HepG2 (cell line): Measurements from ENCODE around the gene FGF1. TPM values are rescaled to one million over a fixed set of nuclear protein-coding genes. Genes with fewer than 3 reads are reported as not detected.

Experiments used
- AHR ChIP-seq: IDR thresholded peaks from 2 replicates; pipeline ENCODE4 v1.6.1; 2018; ENCODE audit warnings: missing genetic modification reagents, missing compliant biosample characterization
- GFI1 ChIP-seq: sonication (generic); formaldehyde crosslinking; IDR thresholded peaks from 2 replicates; pipeline ENCODE4 v1.5.0; 2020; ENCODE audit warnings: missing genetic modification reagents, mild to moderate bottlenecking, borderline replicate concordance
- HDAC1 ChIP-seq: sonication (generic); formaldehyde crosslinking; IDR thresholded peaks from 2 replicates; pipeline ENCODE4 v1.5.1; 2020; ENCODE audit warnings: mild to moderate bottlenecking, missing genetic modification reagents
- IRF2 ChIP-seq: IDR thresholded peaks from 2 replicates; pipeline ENCODE4 v1.6.1; 2018; ENCODE audit warnings: missing genetic modification reagents, missing compliant biosample characterization
- KAT8 ChIP-seq: IDR thresholded peaks from 2 replicates; pipeline ENCODE4 v1.6.1; 2016; ENCODE audit warnings: missing genetic modification reagents, missing compliant biosample characterization
- MATR3 ChIP-seq: sonication (generic); formaldehyde crosslinking; IDR thresholded peaks from 2 replicates; pipeline ENCODE4 v1.4.0; 2020; ENCODE audit warnings: missing genetic modification reagents
- RXRA ChIP-seq: sonication (generic); formaldehyde crosslinking; IDR thresholded peaks from 2 replicates; pipeline ENCODE4 v1.5.1; 2020; ENCODE audit warnings: missing genetic modification reagents
- SALL1 ChIP-seq: sonication (generic); formaldehyde crosslinking; IDR thresholded peaks from 2 replicates; pipeline ENCODE4 v1.8.0; 2022; ENCODE audit warnings: mild to moderate bottlenecking, missing genetic modification reagents
- SMC3 ChIP-seq: IDR thresholded peaks from 2 replicates; pipeline ENCODE4 v1.6.1; 2011; ENCODE audit warnings: low read length, improper control_type of control experiment
- TCF12 ChIP-seq, 2 experiments: fragments of 450-650 bp in 1 of 2; sonication (generic) in 1 of 2; formaldehyde crosslinking in 1 of 2; IDR thresholded peaks; 2 replicates each; pipeline versions ENCODE4 v1.6.1 to v1.8.0; 2017 to 2022; ENCODE audit warnings: antibody characterized with exemption in 1 of 2, mild to moderate bottlenecking in 1 of 2, missing genetic modification reagents in 1 of 2, moderate library complexity in 1 of 2
- XRCC5 ChIP-seq: fragments of 200-400 bp; formaldehyde crosslinking; optimal IDR thresholded peaks from 2 replicates; pipeline ENCODE3; 2017; ENCODE audit warnings: mild to moderate bottlenecking, low read length
- ZC3H13 ChIP-seq: sonication (generic); formaldehyde crosslinking; IDR thresholded peaks from 2 replicates; pipeline ENCODE4 v1.8.1; 2023; ENCODE audit warnings: mild to moderate bottlenecking, missing genetic modification reagents, moderate library complexity
- ZKSCAN8 ChIP-seq: IDR thresholded peaks from 2 replicates; pipeline ENCODE4 v1.6.1; 2016; ENCODE audit warnings: borderline replicate concordance, missing genetic modification reagents, missing compliant biosample characterization
- ZNF496 ChIP-seq: sonication (generic); formaldehyde crosslinking; IDR thresholded peaks from 2 replicates; pipeline ENCODE4 v1.8.1; 2023; ENCODE audit warnings: mild to moderate bottlenecking, moderate library complexity, missing genetic modification reagents; ENCODE audit not compliant: insufficient replicate concordance
- ZNF556 ChIP-seq: sonication (generic); formaldehyde crosslinking; IDR thresholded peaks from 2 replicates; pipeline ENCODE4 v1.4.0; 2020; ENCODE audit warnings: mild to moderate bottlenecking, missing genetic modification reagents, borderline replicate concordance
- ZNF780A ChIP-seq: sonication (generic); formaldehyde crosslinking; IDR thresholded peaks from 2 replicates; pipeline ENCODE4 v1.8.0; 2022; ENCODE audit warnings: mild to moderate bottlenecking, missing genetic modification reagents, moderate library complexity
- ZNF878 ChIP-seq: sonication (generic); formaldehyde crosslinking; IDR thresholded peaks from 2 replicates; pipeline ENCODE4 v1.8.1; 2023; ENCODE audit warnings: mild to moderate bottlenecking, missing genetic modification reagents, moderate library complexity
- polyA plus RNA-seq, 8 experiments: library from polyadenylated mRNA; depleted of rRNA in 3 of 8; stranded (reverse) in 7 of 8; unstranded in 1 of 8; fragments of >200 nt; fragmentation: Illumina TruSeq in 4 of 8; extraction: Trizol in 4 of 8; gene quantifications; 2 replicates each; pipeline versions ENCODE4 v1.2.1 to v1.2.3, GENCODE V29; 2011 to 2016; ENCODE audit warnings: low read depth in 4 of 8, missing spikeins in 1 of 8, mixed read lengths in 1 of 8; ENCODE audit not compliant: insufficient read depth in 1 of 8
- total RNA-seq, 5 experiments: library from RNA; depleted of rRNA; stranded (reverse); fragments of >200 nt; fragmentation: Illumina TruSeq; extraction: Trizol; gene quantifications; 2 replicates each; pipeline ENCODE4 v1.2.3, GENCODE V29; 2016; ENCODE audit warnings: low read depth in 1 of 5
- TF ChIP-seq, protein P1 (sequence below), 2 experiments: sonication (generic) in 1 of 2; formaldehyde crosslinking in 1 of 2; IDR thresholded peaks; 2 replicates each; pipeline versions ENCODE4 v1.6.1 to v1.9.0; 2014 to 2022; ENCODE audit warnings: antibody characterized with exemption in 1 of 2, borderline replicate concordance in 1 of 2, inconsistent platforms in 1 of 2, low read depth in 1 of 2, missing genetic modification reagents in 1 of 2
- TF ChIP-seq, protein P2 (sequence below): sonication (generic); IDR thresholded peaks from 2 replicates; pipeline ENCODE4 v1.6.1; 2016; ENCODE audit warnings: low read depth, borderline replicate concordance
- TF ChIP-seq, protein P3 (sequence below): IDR thresholded peaks from 2 replicates; pipeline ENCODE4 v1.4.0; 2020; ENCODE audit warnings: mild to moderate bottlenecking, missing genetic modification reagents

FGF1 gene
- total and polyA plus RNA-seq, 2 of the 13 experiments (the other 11 are each of a cell fraction or from before 2014, with no cell fraction given) = not detected

DNA sequence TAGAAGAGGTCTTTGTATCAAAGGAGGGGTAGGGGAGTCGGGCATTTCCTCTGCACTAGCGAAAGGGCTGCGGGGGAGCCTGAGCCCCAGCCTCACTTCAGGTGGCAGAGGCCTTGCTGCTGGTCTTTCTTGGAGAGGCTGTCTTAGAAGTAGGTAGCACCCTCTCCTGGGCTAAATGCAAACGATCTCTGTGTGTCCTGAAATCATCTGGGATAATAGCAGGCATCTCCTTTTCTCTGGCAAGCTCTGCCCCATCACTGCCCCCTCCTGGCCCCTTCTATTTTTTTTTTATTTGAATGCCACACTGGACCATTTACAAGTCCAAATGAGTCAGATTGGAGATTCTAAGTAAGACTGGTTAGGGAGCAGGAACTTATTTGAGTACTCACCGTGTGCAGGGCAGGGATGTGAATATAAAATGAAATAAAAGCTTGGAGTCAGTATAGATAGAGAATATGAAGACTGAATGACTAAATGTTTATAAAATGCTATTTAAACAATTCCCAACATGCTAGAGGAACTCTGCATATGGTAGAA lies 137.1 kb downstream of the FGF1 start (continued):
- TF ChIP-seq, protein P1, sequence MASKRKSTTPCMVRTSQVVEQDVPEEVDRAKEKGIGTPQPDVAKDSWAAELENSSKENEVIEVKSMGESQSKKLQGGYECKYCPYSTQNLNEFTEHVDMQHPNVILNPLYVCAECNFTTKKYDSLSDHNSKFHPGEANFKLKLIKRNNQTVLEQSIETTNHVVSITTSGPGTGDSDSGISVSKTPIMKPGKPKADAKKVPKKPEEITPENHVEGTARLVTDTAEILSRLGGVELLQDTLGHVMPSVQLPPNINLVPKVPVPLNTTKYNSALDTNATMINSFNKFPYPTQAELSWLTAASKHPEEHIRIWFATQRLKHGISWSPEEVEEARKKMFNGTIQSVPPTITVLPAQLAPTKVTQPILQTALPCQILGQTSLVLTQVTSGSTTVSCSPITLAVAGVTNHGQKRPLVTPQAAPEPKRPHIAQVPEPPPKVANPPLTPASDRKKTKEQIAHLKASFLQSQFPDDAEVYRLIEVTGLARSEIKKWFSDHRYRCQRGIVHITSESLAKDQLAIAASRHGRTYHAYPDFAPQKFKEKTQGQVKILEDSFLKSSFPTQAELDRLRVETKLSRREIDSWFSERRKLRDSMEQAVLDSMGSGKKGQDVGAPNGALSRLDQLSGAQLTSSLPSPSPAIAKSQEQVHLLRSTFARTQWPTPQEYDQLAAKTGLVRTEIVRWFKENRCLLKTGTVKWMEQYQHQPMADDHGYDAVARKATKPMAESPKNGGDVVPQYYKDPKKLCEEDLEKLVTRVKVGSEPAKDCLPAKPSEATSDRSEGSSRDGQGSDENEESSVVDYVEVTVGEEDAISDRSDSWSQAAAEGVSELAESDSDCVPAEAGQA (IDR thresholded peaks at IDR 0.05; ENCODE audit: low read depth) = no peak
- TF ChIP-seq, protein P1 (CRISPR knock-in tag; IDR thresholded peaks at IDR 0.05; ENCODE audit: borderline replicate concordance) = no peak
- TF ChIP-seq ZKSCAN8 (CRISPR knock-in tag) (peak; percentile 72; the same call in 1 of the 2 replicates), KAT8 (CRISPR knock-in tag) (peak; percentile 44; the same call in 1 of the 2 replicates), XRCC5 (peak; percentile 81), IRF2 (0 out of 2 replicates have a peak, but pooled peaks have one; percentile 70), AHR (no peak), GFI1 (CRISPR knock-in tag) (0 out of 2 replicates have a peak, but pooled peaks have one; percentile 44), ZNF496 (CRISPR knock-in tag) (no peak), SALL1 (CRISPR knock-in tag) (peak; percentile 68), SMC3 (peak; percentile 99), ZC3H13 (no peak), ZNF556 (no peak), TCF12 (IDR thresholded peaks at IDR 0.05) (no peak), TCF12 (CRISPR knock-in tag; IDR thresholded peaks at IDR 0.05) (no peak), ZNF780A (no peak), MATR3 (CRISPR knock-in tag) (no peak), HDAC1 (CRISPR knock-in tag) (no peak), ZNF878 (CRISPR knock-in tag) (no peak), RXRA (CRISPR knock-in tag) (no peak)
- TF ChIP-seq, protein P2, sequence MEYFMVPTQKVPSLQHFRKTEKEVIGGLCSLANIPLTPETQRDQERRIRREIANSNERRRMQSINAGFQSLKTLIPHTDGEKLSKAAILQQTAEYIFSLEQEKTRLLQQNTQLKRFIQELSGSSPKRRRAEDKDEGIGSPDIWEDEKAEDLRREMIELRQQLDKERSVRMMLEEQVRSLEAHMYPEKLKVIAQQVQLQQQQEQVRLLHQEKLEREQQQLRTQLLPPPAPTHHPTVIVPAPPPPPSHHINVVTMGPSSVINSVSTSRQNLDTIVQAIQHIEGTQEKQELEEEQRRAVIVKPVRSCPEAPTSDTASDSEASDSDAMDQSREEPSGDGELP = peak; percentile 42; the same call in 1 of the 2 replicates
- TF ChIP-seq, protein P3, sequence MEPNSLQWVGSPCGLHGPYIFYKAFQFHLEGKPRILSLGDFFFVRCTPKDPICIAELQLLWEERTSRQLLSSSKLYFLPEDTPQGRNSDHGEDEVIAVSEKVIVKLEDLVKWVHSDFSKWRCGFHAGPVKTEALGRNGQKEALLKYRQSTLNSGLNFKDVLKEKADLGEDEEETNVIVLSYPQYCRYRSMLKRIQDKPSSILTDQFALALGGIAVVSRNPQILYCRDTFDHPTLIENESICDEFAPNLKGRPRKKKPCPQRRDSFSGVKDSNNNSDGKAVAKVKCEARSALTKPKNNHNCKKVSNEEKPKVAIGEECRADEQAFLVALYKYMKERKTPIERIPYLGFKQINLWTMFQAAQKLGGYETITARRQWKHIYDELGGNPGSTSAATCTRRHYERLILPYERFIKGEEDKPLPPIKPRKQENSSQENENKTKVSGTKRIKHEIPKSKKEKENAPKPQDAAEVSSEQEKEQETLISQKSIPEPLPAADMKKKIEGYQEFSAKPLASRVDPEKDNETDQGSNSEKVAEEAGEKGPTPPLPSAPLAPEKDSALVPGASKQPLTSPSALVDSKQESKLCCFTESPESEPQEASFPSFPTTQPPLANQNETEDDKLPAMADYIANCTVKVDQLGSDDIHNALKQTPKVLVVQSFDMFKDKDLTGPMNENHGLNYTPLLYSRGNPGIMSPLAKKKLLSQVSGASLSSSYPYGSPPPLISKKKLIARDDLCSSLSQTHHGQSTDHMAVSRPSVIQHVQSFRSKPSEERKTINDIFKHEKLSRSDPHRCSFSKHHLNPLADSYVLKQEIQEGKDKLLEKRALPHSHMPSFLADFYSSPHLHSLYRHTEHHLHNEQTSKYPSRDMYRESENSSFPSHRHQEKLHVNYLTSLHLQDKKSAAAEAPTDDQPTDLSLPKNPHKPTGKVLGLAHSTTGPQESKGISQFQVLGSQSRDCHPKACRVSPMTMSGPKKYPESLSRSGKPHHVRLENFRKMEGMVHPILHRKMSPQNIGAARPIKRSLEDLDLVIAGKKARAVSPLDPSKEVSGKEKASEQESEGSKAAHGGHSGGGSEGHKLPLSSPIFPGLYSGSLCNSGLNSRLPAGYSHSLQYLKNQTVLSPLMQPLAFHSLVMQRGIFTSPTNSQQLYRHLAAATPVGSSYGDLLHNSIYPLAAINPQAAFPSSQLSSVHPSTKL (CRISPR knock-in tag) = peak; percentile 40; the same call in 1 of the 2 replicates
